Hindlimb muscle (tissue), 1 donor: ENCODE measurements around the gene ARRDC2. TPM values are rescaled to one million over a fixed set of nuclear protein-coding genes. Genes with fewer than 3 reads are reported as not detected.
A peak's percentile ranks its signal among the peaks of the same experiment; 100 is the strongest.
"Not testable (repeated sequence)": the region's sequence is repeated elsewhere in the genome, so short reads cannot be mapped to it uniquely, and the experiment has no call there.

ENCODE experiments used
- DNase-seq: peaks from one replicate; pipeline ENCODE4 v3.0.0-alpha.2; 2013
- polyA plus RNA-seq: library from polyadenylated mRNA; unstranded; fragments of 120-200 nt; gene quantifications from one replicate; pipeline ENCODE4 v1.2.1, GENCODE V29; 2013; ENCODE audit not compliant: insufficient read length

The ARRDC2 gene
- polyA plus RNA-seq, 1 donor = 4.5 TPM

- DNase-seq = no peak
Observed at GRCh38 chr19:18017275-18018083, 9.5 kb downstream of the ARRDC2 start.

- DNase-seq = no peak
Observed at GRCh38 chr19:18020212-18021085, 12.5 kb downstream of the ARRDC2 start.

GRCh38 chr19:18021121-18021755 is 13.3 kb downstream of the ARRDC2 start:
- DNase-seq = peak; percentile 64

- DNase-seq = peak; percentile 85
Observed at GRCh38 chr19:18023622-18024251, 15.8 kb downstream of the ARRDC2 start.

GRCh38 chr19:18027151-18027550 is 19.2 kb downstream of the ARRDC2 start:
- DNase-seq = no peak

- DNase-seq = no peak
Observed at GRCh38 chr19:18029617-18030338, 21.8 kb downstream of the ARRDC2 start.

- DNase-seq = not testable (repeated sequence)
Observed at GRCh38 chr19:18031401-18031800, 23.4 kb downstream of the ARRDC2 start.

- not testable (repeated sequence) for DNase-seq
Observed at GRCh38 chr19:18032102-18032501, 24.1 kb downstream of the ARRDC2 start.

GRCh38 chr19:18041054-18041453 is 33.1 kb downstream of the ARRDC2 start:
- DNase-seq = no peak

GRCh38 chr19:18043676-18044075 is 35.7 kb downstream of the ARRDC2 start:
- DNase-seq = no peak

- peak; percentile 79 for DNase-seq
Observed at GRCh38 chr19:18044825-18045304, 36.9 kb downstream of the ARRDC2 start.

GRCh38 chr19:18045307-18046050 is 37.5 kb downstream of the ARRDC2 start:
- DNase-seq = no peak

GRCh38 chr19:18046059-18046718 is 38.2 kb downstream of the ARRDC2 start:
- DNase-seq = no peak

- DNase-seq = peak; percentile 83
Observed at GRCh38 chr19:18049385-18049784, 41.4 kb downstream of the ARRDC2 start.

GRCh38 chr19:18051887-18052286 is 43.9 kb downstream of the ARRDC2 start:
- no peak for DNase-seq

GRCh38 chr19:18053576-18054219 is 45.7 kb downstream of the ARRDC2 start:
- no peak for DNase-seq

GRCh38 chr19:18055967-18056366 is 48.0 kb downstream of the ARRDC2 start:
- no peak for DNase-seq

GRCh38 chr19:18057557-18057956 is 49.6 kb downstream of the ARRDC2 start:
- no peak for DNase-seq

GRCh38 chr19:18058208-18059009 is 50.4 kb downstream of the ARRDC2 start:
- DNase-seq = peak; percentile 84
